SK-N-MC (cell line): ENCODE data around the gene RALGAPA2.

Source experiments
- EZH2 ChIP-seq: fragments of 200-600 bp; sonication (generic); IDR thresholded peaks from one replicate; pipeline ENCODE4 v1.6.1; 2017; ENCODE audit warnings: antibody characterized with exemption
- FOXP2 ChIP-seq: optimal IDR thresholded peaks from 2 replicates; pipeline ENCODE3; 2011; ENCODE audit warnings: mild to moderate bottlenecking, moderate library complexity; ENCODE audit not compliant: insufficient read depth; ENCODE audit errors: extremely low read length, control extremely low read depth
- POLR2AphosphoS5 ChIP-seq: IDR thresholded peaks from 2 replicates; pipeline ENCODE4 v1.6.1; 2012; ENCODE audit warnings: mild to moderate bottlenecking, low read depth, low read length, borderline replicate concordance

DNA sequence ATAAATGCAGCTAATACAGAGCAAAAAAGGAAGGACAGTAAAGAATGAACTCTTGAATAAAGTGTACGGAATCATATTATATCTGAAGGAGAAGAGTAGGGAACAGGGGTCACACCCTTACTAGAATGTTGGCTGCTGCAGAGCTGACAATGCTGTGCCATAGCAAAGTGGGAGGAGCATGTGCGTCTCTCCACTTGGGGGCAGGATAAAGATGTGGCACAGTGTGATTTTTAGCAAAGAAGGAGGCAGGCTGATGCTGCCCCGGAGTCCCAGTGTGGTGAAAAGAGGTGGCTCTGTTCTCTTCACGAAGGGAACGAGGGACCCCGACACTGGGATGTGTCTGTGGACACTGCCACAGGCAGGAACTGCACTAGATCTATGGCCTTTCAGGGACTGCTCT is 277.0 kb downstream of the RALGAPA2 start:
- no peak for TF ChIP-seq FOXP2
- TF ChIP-seq EZH2: no peak
- no peak for TF ChIP-seq POLR2AphosphoS5
